Peyer's patch (tissue), 4 donors: ENCODE measurements around the gene PIMREG.

Experiments used
- POLR2A ChIP-seq, 2 donors: fragments of 450-650 bp; IDR thresholded peaks; one replicate each; pipeline ENCODE4 v1.5.1; 2017; ENCODE audit warnings: antibody characterized with exemption in 2 of 2, mild to moderate bottlenecking in 2 of 2, moderate library complexity in 2 of 2
- TF ChIP-seq, protein P1 (sequence below), 6 experiments: fragments of 450-650 bp in 4 of 6; fragments of 200-600 bp in 2 of 6; sonication (generic) in 1 of 6; IDR thresholded peaks; one replicate each; pipeline ENCODE4 v1.5.1; 2017 to 2019; ENCODE audit warnings: antibody characterized with exemption in 6 of 6, mild to moderate bottlenecking in 3 of 6, moderate library complexity in 1 of 6

DNA sequence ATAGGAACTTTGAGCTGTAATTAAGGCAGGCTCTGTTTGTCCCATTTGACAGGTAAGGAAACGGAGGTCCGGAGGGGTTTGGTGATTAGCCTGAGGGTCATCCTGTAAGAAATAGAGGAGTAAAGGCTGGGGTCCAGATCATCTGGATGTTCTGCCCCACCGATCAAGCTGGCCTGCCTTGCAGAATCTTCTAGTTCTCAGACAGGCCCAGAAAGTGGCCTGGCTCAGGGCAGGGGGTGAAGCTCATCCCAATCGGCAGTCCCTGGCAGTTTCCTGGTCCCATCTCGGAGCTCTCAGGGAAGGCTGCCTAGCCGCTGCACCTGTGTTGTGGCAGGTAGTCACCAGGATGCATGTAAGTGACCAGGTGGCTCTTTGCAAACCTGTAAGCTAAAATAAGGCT lies 4.2 kb downstream of the PIMREG start:
- TF ChIP-seq, protein P1, sequence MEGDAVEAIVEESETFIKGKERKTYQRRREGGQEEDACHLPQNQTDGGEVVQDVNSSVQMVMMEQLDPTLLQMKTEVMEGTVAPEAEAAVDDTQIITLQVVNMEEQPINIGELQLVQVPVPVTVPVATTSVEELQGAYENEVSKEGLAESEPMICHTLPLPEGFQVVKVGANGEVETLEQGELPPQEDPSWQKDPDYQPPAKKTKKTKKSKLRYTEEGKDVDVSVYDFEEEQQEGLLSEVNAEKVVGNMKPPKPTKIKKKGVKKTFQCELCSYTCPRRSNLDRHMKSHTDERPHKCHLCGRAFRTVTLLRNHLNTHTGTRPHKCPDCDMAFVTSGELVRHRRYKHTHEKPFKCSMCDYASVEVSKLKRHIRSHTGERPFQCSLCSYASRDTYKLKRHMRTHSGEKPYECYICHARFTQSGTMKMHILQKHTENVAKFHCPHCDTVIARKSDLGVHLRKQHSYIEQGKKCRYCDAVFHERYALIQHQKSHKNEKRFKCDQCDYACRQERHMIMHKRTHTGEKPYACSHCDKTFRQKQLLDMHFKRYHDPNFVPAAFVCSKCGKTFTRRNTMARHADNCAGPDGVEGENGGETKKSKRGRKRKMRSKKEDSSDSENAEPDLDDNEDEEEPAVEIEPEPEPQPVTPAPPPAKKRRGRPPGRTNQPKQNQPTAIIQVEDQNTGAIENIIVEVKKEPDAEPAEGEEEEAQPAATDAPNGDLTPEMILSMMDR (IDR thresholded peaks at IDR 0.05) = no peak
- TF ChIP-seq POLR2A (IDR thresholded peaks at IDR 0.05) = no peak
